ENCODE measurements around the gene MRPL49. TPM values are rescaled to one million over a fixed set of nuclear protein-coding genes. Genes with fewer than 3 reads are reported as not detected.

Gene MRPL49
- total and polyA plus RNA-seq, 2 of the 13 experiments (the other 11 are each of a cell fraction or from before 2014, with no cell fraction given): 39.2 to 53.3 TPM

- TF ChIP-seq RAD51 (IDR thresholded peaks at IDR 0.05; ENCODE audit: borderline replicate concordance): no peak
- peak; percentile 77; the same call in 1 of the 2 replicates for TF ChIP-seq RARG (CRISPR knock-in tag; IDR thresholded peaks at IDR 0.05; ENCODE audit: low read depth)
- 0 out of 2 replicates have a peak, but pooled peaks have one; percentile 47 for TF ChIP-seq SRF (IDR thresholded peaks at IDR 0.05; ENCODE audit: low read depth, low read length)
- TF ChIP-seq PHF8 (CRISPR knock-in tag; IDR thresholded peaks at IDR 0.05): peak; percentile 87
- no peak for TF ChIP-seq IRX3 (CRISPR knock-in tag; IDR thresholded peaks at IDR 0.05; ENCODE audit: borderline replicate concordance, low read depth)
- TF ChIP-seq ZNF850 (CRISPR knock-in tag; conservative IDR thresholded peaks at IDR 0.05): 0 out of 2 replicates have a peak, but pooled peaks have one; percentile 55
- no peak for TF ChIP-seq ZNF615 (CRISPR knock-in tag; IDR thresholded peaks at IDR 0.05; ENCODE audit: borderline replicate concordance)
- TF ChIP-seq MAFF (IDR thresholded peaks at IDR 0.05; ENCODE audit: low read depth, low read length): no peak
- TF ChIP-seq U2AF2 (IDR thresholded peaks at IDR 0.05; ENCODE audit: low read depth, low read length): no peak
- TF ChIP-seq THAP7 (CRISPR knock-in tag; IDR thresholded peaks at IDR 0.05): peak; percentile 34; the same call in 1 of the 2 replicates
- TF ChIP-seq POGK (CRISPR knock-in tag; conservative IDR thresholded peaks at IDR 0.05): 0 out of 2 replicates have a peak, but pooled peaks have one; percentile 60
- TF ChIP-seq ZBTB43 (CRISPR knock-in tag; conservative IDR thresholded peaks at IDR 0.05): peak; percentile 29; the same call in 1 of the 2 replicates
- TF ChIP-seq ETS1 (CRISPR knock-in tag; IDR thresholded peaks at IDR 0.05): 0 out of 2 replicates have a peak, but pooled peaks have one; percentile 68
- peak; percentile 64 for TF ChIP-seq SRSF1 (optimal IDR thresholded peaks at IDR 0.05; ENCODE audit: low read depth, low read length)
- TF ChIP-seq GATAD2A (CRISPR knock-in tag; IDR thresholded peaks at IDR 0.05): no peak
- no peak for TF ChIP-seq ZNF367 (CRISPR knock-in tag; IDR thresholded peaks at IDR 0.05; ENCODE audit: borderline replicate concordance)
- TF ChIP-seq XRCC5 (optimal IDR thresholded peaks at IDR 0.05; ENCODE audit: low read length): peak; percentile 46
- peak; percentile 64; the same call in 1 of the 2 replicates for TF ChIP-seq ZNF543 (CRISPR knock-in tag; IDR thresholded peaks at IDR 0.05)
- TF ChIP-seq LCORL (IDR thresholded peaks at IDR 0.05): no peak
- 0 out of 2 replicates have a peak, but pooled peaks have one; percentile 21 for TF ChIP-seq LCORL (CRISPR knock-in tag; IDR thresholded peaks at IDR 0.05)
- peak; percentile 62 for TF ChIP-seq HCFC1 (IDR thresholded peaks at IDR 0.05; ENCODE audit: low read depth, low read length)
- no peak for TF ChIP-seq FLYWCH1 (CRISPR knock-in tag; IDR thresholded peaks at IDR 0.05)
- peak; percentile 90 for TF ChIP-seq KMT2A (CRISPR knock-in tag; IDR thresholded peaks at IDR 0.05)
- peak; percentile 70; the same call in 1 of the 2 replicates for TF ChIP-seq YEATS4 (CRISPR knock-in tag; IDR thresholded peaks at IDR 0.05; ENCODE audit: borderline replicate concordance)
- TF ChIP-seq FOXJ3 (CRISPR knock-in tag; IDR thresholded peaks at IDR 0.05; ENCODE audit: borderline replicate concordance): 0 out of 2 replicates have a peak, but pooled peaks have one; percentile 53
- no peak for TF ChIP-seq ATF7-NPFF (CRISPR knock-in tag; IDR thresholded peaks at IDR 0.05; ENCODE audit: low read depth)
These were observed at the start of gene MRPL49, which contains the start of gene FAU (continued) for GRCh38 chr11:65121865-65122696.

Measured in HepG2 (cell line).